ENCODE data around the gene PCSK6. TPM values are rescaled to one million over a fixed set of nuclear protein-coding genes. Genes with fewer than 3 reads are reported as not detected.

The PCSK6 gene
- total RNA-seq, 1 donor from 2014 or later: 3.8 TPM

DNA sequence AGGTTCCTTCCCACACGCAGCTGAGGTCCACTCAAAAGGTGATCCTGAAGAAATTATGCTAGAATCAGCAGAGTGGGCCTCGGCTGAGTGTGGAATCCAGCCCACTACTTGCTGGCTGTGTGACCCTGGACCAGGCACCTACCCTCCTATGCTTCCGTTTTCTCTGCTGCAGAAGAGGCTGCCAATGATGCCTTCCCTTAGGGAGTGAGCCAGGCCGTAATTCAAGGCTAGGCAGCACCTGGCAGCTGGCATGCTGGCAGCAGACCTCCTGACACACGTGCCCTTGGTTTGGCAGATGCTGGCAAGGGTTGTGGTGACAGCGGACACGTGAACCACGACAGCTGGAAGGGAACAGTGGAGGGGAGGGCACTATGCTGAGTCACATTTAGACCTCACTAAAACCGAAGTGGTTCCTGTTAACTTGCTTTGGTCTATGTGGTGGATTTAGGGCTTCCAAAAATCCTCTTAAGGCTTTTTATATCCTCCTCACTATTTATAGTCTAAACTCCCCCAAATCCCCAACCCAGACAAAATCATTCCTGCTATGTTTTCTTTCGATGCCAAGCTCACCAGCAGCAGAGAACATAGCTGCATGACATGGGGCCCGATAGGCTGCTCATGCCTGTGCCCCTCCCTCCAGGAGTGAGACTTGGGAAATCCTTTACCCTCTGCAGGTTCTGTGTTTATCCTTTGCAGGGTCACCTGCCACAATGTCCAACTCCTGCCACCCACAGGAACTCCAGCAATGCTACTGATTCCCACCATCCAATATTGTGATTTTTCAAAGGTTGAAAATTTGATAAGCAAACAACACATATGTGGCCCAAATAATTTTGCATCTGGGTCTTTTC lies 10.6 kb upstream of the PCSK6 start:
- TF ChIP-seq, protein P1, sequence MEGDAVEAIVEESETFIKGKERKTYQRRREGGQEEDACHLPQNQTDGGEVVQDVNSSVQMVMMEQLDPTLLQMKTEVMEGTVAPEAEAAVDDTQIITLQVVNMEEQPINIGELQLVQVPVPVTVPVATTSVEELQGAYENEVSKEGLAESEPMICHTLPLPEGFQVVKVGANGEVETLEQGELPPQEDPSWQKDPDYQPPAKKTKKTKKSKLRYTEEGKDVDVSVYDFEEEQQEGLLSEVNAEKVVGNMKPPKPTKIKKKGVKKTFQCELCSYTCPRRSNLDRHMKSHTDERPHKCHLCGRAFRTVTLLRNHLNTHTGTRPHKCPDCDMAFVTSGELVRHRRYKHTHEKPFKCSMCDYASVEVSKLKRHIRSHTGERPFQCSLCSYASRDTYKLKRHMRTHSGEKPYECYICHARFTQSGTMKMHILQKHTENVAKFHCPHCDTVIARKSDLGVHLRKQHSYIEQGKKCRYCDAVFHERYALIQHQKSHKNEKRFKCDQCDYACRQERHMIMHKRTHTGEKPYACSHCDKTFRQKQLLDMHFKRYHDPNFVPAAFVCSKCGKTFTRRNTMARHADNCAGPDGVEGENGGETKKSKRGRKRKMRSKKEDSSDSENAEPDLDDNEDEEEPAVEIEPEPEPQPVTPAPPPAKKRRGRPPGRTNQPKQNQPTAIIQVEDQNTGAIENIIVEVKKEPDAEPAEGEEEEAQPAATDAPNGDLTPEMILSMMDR (IDR thresholded peaks at IDR 0.05; ENCODE audit: partially characterized antibody, unreplicated experiment): no peak
- no peak for DNase-seq
- no peaks in the 10 kb centered on the region for H3K36me3 Mint-ChIP-seq (ENCODE audit: unreplicated experiment)
- peaks cover 4% of the 10 kb centered on the region for H3K9me3 Mint-ChIP-seq (ENCODE audit: unreplicated experiment)
- H3K27ac Mint-ChIP-seq (ENCODE audit: unreplicated experiment): peak overlapping the region; percentile 26
- peaks cover 8% of the 10 kb centered on the region for H3K27me3 Mint-ChIP-seq (ENCODE audit: unreplicated experiment)
- no peak overlapping the region for H3K4me3 Mint-ChIP-seq (ENCODE audit: unreplicated experiment)
- peaks cover 13% of the 10 kb centered on the region for H3K4me1 Mint-ChIP-seq (ENCODE audit: low read depth, unreplicated experiment)

- no peak overlapping the region for H3K27ac Mint-ChIP-seq (ENCODE audit: unreplicated experiment)
- peaks cover 20% of the 10 kb centered on the region for H3K4me1 Mint-ChIP-seq (ENCODE audit: low read depth, unreplicated experiment)
- no peak overlapping the region for H3K4me3 Mint-ChIP-seq (ENCODE audit: unreplicated experiment)
- H3K36me3 Mint-ChIP-seq (ENCODE audit: unreplicated experiment): no peaks in the 10 kb centered on the region
- no peak for DNase-seq
- TF ChIP-seq, protein P1 (IDR thresholded peaks at IDR 0.05; ENCODE audit: partially characterized antibody, unreplicated experiment): no peak
- H3K9me3 Mint-ChIP-seq (ENCODE audit: unreplicated experiment): peaks cover 4% of the 10 kb centered on the region
- H3K27me3 Mint-ChIP-seq (ENCODE audit: unreplicated experiment): peaks cover 8% of the 10 kb centered on the region
These were observed 9.4 kb upstream of the PCSK6 start for GRCh38 chr15:101498717-101499480.

GRCh38 chr15:101498076-101498716 lies 8.7 kb upstream of the PCSK6 start:
- Mint-ChIP-seq H3K27ac (ENCODE audit: unreplicated experiment) (no peak overlapping the region), H3K4me3 (ENCODE audit: unreplicated experiment) (no peak overlapping the region), H3K9me3 (ENCODE audit: unreplicated experiment) (peaks cover 4% of the 10 kb centered on the region), H3K36me3 (ENCODE audit: unreplicated experiment) (no peaks in the 10 kb centered on the region), H3K27me3 (ENCODE audit: unreplicated experiment) (peaks cover 8% of the 10 kb centered on the region), H3K4me1 (ENCODE audit: low read depth, unreplicated experiment) (peaks cover 22% of the 10 kb centered on the region)
- no peak for DNase-seq
- TF ChIP-seq, protein P1 (IDR thresholded peaks at IDR 0.05; ENCODE audit: partially characterized antibody, unreplicated experiment): no peak

DNA sequence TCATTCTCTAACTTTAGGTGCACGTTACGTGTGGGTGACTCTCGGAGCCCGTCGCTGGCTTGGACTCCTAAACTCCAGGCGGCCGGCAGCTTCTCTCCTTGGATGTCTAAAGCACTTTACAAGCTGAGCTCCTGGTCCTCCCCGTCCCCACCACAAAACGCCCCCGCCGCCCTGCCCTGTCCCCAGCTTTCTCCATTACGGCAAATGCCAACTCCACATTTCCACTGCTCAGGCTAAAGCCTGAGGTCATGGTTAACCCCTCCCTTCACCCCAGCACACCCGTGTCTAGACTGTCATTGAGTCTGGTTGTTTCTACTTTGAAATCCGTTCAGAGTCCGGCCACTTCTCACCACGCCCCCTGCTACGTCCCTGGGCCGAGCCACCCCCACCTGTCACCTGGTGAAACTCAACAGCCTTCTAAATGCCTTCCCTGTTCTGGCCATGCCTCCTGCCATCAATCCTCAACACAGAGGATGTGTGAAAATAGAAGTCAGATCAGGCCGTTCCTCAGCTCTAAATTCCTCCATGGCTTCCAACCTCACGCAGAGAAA lies 8.1 kb upstream of the PCSK6 start:
- Mint-ChIP-seq H3K4me3 (ENCODE audit: unreplicated experiment) (no peak overlapping the region), H3K27ac (ENCODE audit: unreplicated experiment) (no peak overlapping the region), H3K4me1 (ENCODE audit: low read depth, unreplicated experiment) (peaks cover 22% of the 10 kb centered on the region), H3K36me3 (ENCODE audit: unreplicated experiment) (no peaks in the 10 kb centered on the region), H3K9me3 (ENCODE audit: unreplicated experiment) (peaks cover 4% of the 10 kb centered on the region), H3K27me3 (ENCODE audit: unreplicated experiment) (peaks cover 8% of the 10 kb centered on the region)
- TF ChIP-seq, protein P1 (IDR thresholded peaks at IDR 0.05; ENCODE audit: partially characterized antibody, unreplicated experiment): no peak
- DNase-seq: no peak

Data from glutamatergic neuron (in vitro differentiated cells).